HG03175 (cell line): ENCODE data around the gene AJAP1.
"Not testable (repeated sequence)": the region's sequence is repeated elsewhere in the genome, so short reads cannot be mapped to it uniquely, and the experiment has no call there.

Experiments
- ATAC-seq: cut with Tn5 transposase; IDR thresholded peaks from one replicate; pipeline ENCODE4 v1.9.1; 2021; ENCODE audit warnings: mild to moderate bottlenecking, moderate library complexity; ENCODE audit not compliant: unreplicated experiment

Gene AJAP1

GRCh38 chr1:4656533-4657140, 2.2 kb downstream of the AJAP1 start:
- ATAC-seq = no peak

GRCh38 chr1:4657244-4657789, 2.9 kb downstream of the AJAP1 start:
- no peak for ATAC-seq

GRCh38 chr1:4657960-4658541, 3.6 kb downstream of the AJAP1 start:
- ATAC-seq = no peak

- ATAC-seq = no peak
Observed at GRCh38 chr1:4658643-4659628, 4.5 kb downstream of the AJAP1 start.

GRCh38 chr1:4660917-4661594, 6.6 kb downstream of the AJAP1 start:
- ATAC-seq = no peak

- ATAC-seq = no peak
Observed at GRCh38 chr1:4661595-4661917, 7.1 kb downstream of the AJAP1 start.

- no peak for ATAC-seq
Observed at GRCh38 chr1:4662168-4662567, 7.8 kb downstream of the AJAP1 start.

- no peak for ATAC-seq
Observed at GRCh38 chr1:4662723-4663122, 8.3 kb downstream of the AJAP1 start.

GRCh38 chr1:4664095-4664494, 9.7 kb downstream of the AJAP1 start:
- ATAC-seq = no peak

GRCh38 chr1:4664606-4665005, 10.2 kb downstream of the AJAP1 start:
- no peak for ATAC-seq

GRCh38 chr1:4665456-4665855, 11.0 kb downstream of the AJAP1 start:
- no peak for ATAC-seq

GRCh38 chr1:4666683-4667082, 12.3 kb downstream of the AJAP1 start:
- ATAC-seq = not testable (repeated sequence)

- ATAC-seq = no peak
Observed at GRCh38 chr1:4668743-4669700, 14.6 kb downstream of the AJAP1 start.

- no peak for ATAC-seq
Observed at GRCh38 chr1:4670265-4670664, 15.9 kb downstream of the AJAP1 start.

GRCh38 chr1:4671828-4672227, 17.4 kb downstream of the AJAP1 start:
- ATAC-seq = no peak

- no peak for ATAC-seq
Observed at GRCh38 chr1:4673494-4673893, 19.1 kb downstream of the AJAP1 start.

GRCh38 chr1:4674117-4674516, 19.7 kb downstream of the AJAP1 start:
- ATAC-seq = no peak

- ATAC-seq = no peak
Observed at GRCh38 chr1:4674676-4675075, 20.3 kb downstream of the AJAP1 start.

GRCh38 chr1:4675454-4676186, 21.2 kb downstream of the AJAP1 start:
- ATAC-seq = no peak
